ENCODE measurements around the gene P4HB. TPM values are rescaled to one million over a fixed set of nuclear protein-coding genes. Genes with fewer than 3 reads are reported as not detected.

The P4HB gene
- total RNA-seq, 2 experiments from 2014 or later = 223 to 233 TPM

DNA sequence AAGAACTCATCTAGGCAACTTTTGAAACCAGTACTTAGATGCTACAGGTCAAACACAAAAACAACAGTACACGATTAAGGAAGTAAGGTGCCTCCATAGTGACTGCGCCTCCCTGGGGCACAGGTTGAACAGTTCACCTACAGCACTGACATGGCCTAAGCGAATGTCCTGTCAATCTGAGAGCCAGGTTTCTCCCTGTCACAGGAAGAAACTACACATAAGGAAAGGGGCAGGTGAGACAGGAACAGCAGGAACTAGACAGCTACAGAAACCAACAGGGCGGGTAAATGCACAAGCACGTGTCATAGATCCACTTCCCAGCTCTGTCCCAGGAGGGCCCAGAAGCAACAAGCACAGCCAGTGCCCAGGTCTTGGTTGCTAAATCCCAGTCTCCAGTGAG lies 18.8 kb upstream of the P4HB start:
- Histone ChIP-seq H3K4me3 (ENCODE audit: low read length) (no peak overlapping the region), H3K36me3 (ENCODE audit: insufficient read depth, low read length) (peaks cover 15% of the 10 kb centered on the region), H3K9me3 (ENCODE audit: control insufficient read depth in 1 of 2, insufficient read depth in 1 of 2, low read length in 2 of 2) (no peaks in the 10 kb centered on the region), H3K27me3 (ENCODE audit: control insufficient read depth in 1 of 2, insufficient read depth in 2 of 2, low read length in 2 of 2) (no peaks in the 10 kb centered on the region), H3K27ac (ENCODE audit: low read depth in 1 of 2, low read length in 2 of 2) (no peak overlapping the region), H3K4me1 (ENCODE audit: insufficient read depth, low read length) (no peaks in the 10 kb centered on the region)
- Mint-ChIP-seq H3K36me3 (ENCODE audit: low read depth) (peaks cover 39% of the 10 kb centered on the region), H3K4me3 (no peak overlapping the region), H3K4me1 (ENCODE audit: low read depth) (peaks cover 6% of the 10 kb centered on the region), H3K9me3 (no peaks in the 10 kb centered on the region), H3K27me3 (no peaks in the 10 kb centered on the region), H3K27ac (no peak overlapping the region)
- no peak for TF ChIP-seq CTCF (IDR thresholded peaks at IDR 0.05)
- DNase-seq (no peak), ATAC-seq (ENCODE audit: poor library complexity) (no peak)
- intact Hi-C loops (cut with DNase I, micrococcal nuclease) = no loop called here
- CTCF ChIA-PET = no interaction called here
- POLR2A ChIA-PET = no interaction called here

DNA sequence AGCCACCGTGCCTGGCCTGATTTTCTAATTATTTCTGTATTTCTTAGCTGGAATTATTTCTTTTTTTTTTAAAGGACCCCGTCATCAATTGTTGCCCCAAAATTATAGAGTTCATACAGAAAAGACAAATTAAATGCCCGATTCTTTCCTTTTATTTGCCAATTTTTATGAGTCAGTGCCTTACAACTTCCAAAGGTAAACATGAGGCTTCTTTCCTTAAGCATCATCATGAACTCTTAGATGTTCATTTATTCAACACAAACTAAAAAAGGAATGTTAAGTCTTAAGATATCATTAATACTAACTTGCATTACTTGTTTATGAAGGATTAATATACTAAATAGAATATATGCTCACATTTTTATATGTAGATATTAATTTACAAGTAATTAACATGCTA lies 18.0 kb upstream of the P4HB start:
- Histone ChIP-seq H3K4me1 (ENCODE audit: insufficient read depth, low read length) (peaks cover 3% of the 10 kb centered on the region), H3K27ac (ENCODE audit: low read depth in 1 of 2, low read length in 2 of 2) (no peak overlapping the region), H3K4me3 (ENCODE audit: low read length) (no peak overlapping the region), H3K27me3 (ENCODE audit: control insufficient read depth in 1 of 2, insufficient read depth in 2 of 2, low read length in 2 of 2) (no peaks in the 10 kb centered on the region), H3K9me3 (ENCODE audit: control insufficient read depth in 1 of 2, insufficient read depth in 1 of 2, low read length in 2 of 2) (no peaks in the 10 kb centered on the region), H3K36me3 (ENCODE audit: insufficient read depth, low read length) (peaks cover 14% of the 10 kb centered on the region)
- Mint-ChIP-seq H3K27ac (no peak overlapping the region), H3K36me3 (ENCODE audit: low read depth) (peaks cover 32% of the 10 kb centered on the region), H3K4me3 (no peak overlapping the region), H3K9me3 (no peaks in the 10 kb centered on the region), H3K27me3 (no peaks in the 10 kb centered on the region), H3K4me1 (ENCODE audit: low read depth) (peaks cover 12% of the 10 kb centered on the region)
- CTCF ChIA-PET = interaction anchor here (0.9 to 1.3 kb wide), 2 partner anchors 12 to 144 kb away, joined by 3 to 4 read pairs; partner anchors contain the start of gene CENPX
- POLR2A ChIA-PET = no interaction called here
- TF ChIP-seq CTCF (IDR thresholded peaks at IDR 0.05) = no peak
- intact Hi-C loops (cut with DNase I, micrococcal nuclease) = no loop called here
- DNase-seq (no peak), ATAC-seq (ENCODE audit: poor library complexity) (no peak)

DNA sequence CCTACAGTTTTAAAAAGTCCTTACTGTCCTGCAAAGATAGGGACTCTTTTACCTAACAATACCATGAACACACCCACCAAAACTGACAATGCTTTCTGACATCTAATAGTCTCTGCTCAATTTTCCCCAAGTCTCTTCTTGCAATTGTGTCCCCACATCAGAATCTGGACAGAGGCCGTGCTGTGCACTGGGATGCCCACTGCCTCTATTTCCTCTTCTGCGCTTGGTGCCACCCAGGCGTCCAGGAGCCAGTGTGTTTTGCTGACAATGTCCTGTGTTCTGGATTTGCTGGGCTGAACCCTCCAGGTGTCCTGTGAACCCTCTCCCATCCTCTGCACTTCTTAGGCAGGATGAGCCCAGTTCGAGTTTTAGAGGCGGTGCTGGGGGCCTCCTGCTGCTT lies 17.2 kb upstream of the P4HB start:
- no peak overlapping the region for H3K4me3 Mint-ChIP-seq
- no peak for DNase-seq
- ATAC-seq (ENCODE audit: poor library complexity) = no peak
- H3K27me3 ChIP-seq (ENCODE audit: control insufficient read depth in 1 of 2, insufficient read depth in 2 of 2, low read length in 2 of 2) = no peaks in the 10 kb centered on the region
- no peak for TF ChIP-seq CTCF (IDR thresholded peaks at IDR 0.05)
- peaks cover 11% of the 10 kb centered on the region for H3K36me3 ChIP-seq (ENCODE audit: insufficient read depth, low read length)
- CTCF ChIA-PET = interaction anchor here (0.9 to 1.3 kb wide), 2 partner anchors 11 to 145 kb away, joined by 3 to 4 read pairs; partner anchors contain the start of gene CENPX
- no peak overlapping the region for H3K4me3 ChIP-seq (ENCODE audit: low read length)
- H3K9me3 ChIP-seq (ENCODE audit: control insufficient read depth in 1 of 2, insufficient read depth in 1 of 2, low read length in 2 of 2) = no peaks in the 10 kb centered on the region
- H3K4me1 Mint-ChIP-seq (ENCODE audit: low read depth) = peaks cover 16% of the 10 kb centered on the region
- H3K27ac Mint-ChIP-seq = peak overlapping the region; percentile 52
- H3K9me3 Mint-ChIP-seq = no peaks in the 10 kb centered on the region
- peaks cover 10% of the 10 kb centered on the region for H3K4me1 ChIP-seq (ENCODE audit: insufficient read depth, low read length)
- H3K36me3 Mint-ChIP-seq (ENCODE audit: low read depth) = peaks cover 31% of the 10 kb centered on the region
- POLR2A ChIA-PET = no interaction called here
- intact Hi-C loops (cut with DNase I, micrococcal nuclease) = no loop called here
- H3K27ac ChIP-seq (ENCODE audit: low read depth in 1 of 2, low read length in 2 of 2) = no peak overlapping the region
- H3K27me3 Mint-ChIP-seq = no peaks in the 10 kb centered on the region

Data from CD4-positive, alpha-beta T cell (primary cell).